C4-2B (cell line): ENCODE measurements around the gene OGFOD1.

Experiments
- CTCF ChIP-seq: fragments of 450-650 bp; conservative IDR thresholded peaks from 2 replicates; pipeline ENCODE4 v1.5.1; 2017; ENCODE audit warnings: mild to moderate bottlenecking
- ZFX ChIP-seq: fragments of 450-650 bp; IDR thresholded peaks from 2 replicates; pipeline ENCODE4 v1.6.1; 2017

- TF ChIP-seq CTCF (no peak), ZFX (no peak)
These were observed 6.6 kb downstream of the OGFOD1 start for GRCh38 chr16:56457927-56458470.
